K562 (cell line): ENCODE data around the gene TMEM205. TPM values are rescaled to one million over a fixed set of nuclear protein-coding genes. Genes with fewer than 3 reads are reported as not detected.
A peak's percentile ranks its signal among the peaks of the same experiment; 100 is the strongest.

Experiments used
- CBFA2T3 ChIP-seq: fragments of 450-650 bp; IDR thresholded peaks from 2 replicates; pipeline ENCODE4 v1.6.1; 2017
- HNRNPK ChIP-seq: fragments of 200-400 bp; formaldehyde crosslinking; IDR thresholded peaks from one replicate; pipeline ENCODE4 v1.6.1; 2018; ENCODE audit warnings: mild to moderate bottlenecking, low read depth, low read length; ENCODE audit not compliant: poor library complexity, severe bottlenecking
- ILF3 ChIP-seq: fragments of 450-650 bp; IDR thresholded peaks from 2 replicates; pipeline ENCODE4 v1.6.1; 2018; ENCODE audit warnings: antibody characterized with exemption, mild to moderate bottlenecking, moderate library complexity, borderline replicate concordance
- KLF1 ChIP-seq: fragments of 450-650 bp; IDR thresholded peaks from 2 replicates; pipeline ENCODE4 v1.6.1; 2016; ENCODE audit warnings: missing genetic modification characterization, missing compliant biosample characterization
- NFRKB ChIP-seq: fragments of 450-650 bp; IDR thresholded peaks from 2 replicates; pipeline ENCODE4 v1.6.1; 2016; ENCODE audit warnings: low read depth
- RAD21 ChIP-seq, 2 experiments: fragments of 250-450 bp in 1 of 2; fragments of 450-650 bp in 1 of 2; sonication (Bioruptor Pico) in 1 of 2; formaldehyde crosslinking in 1 of 2; IDR thresholded peaks in 1 of 2; conservative IDR thresholded peaks in 1 of 2; 2 replicates each; pipeline versions ENCODE4 v1.4.0 to v1.8.0; 2020 to 2022; ENCODE audit warnings: mild to moderate bottlenecking in 2 of 2, moderate library complexity in 1 of 2
- RBM25 ChIP-seq: fragments of 200-400 bp; formaldehyde crosslinking; IDR thresholded peaks from 2 replicates; pipeline ENCODE4 v1.6.1; 2018; ENCODE audit warnings: low read length, low read depth, moderate library complexity; ENCODE audit not compliant: severe bottlenecking
- RBM34 ChIP-seq: fragments of 200-400 bp; formaldehyde crosslinking; IDR thresholded peaks from 2 replicates; pipeline ENCODE4 v1.6.1; 2018; ENCODE audit warnings: low read length, borderline replicate concordance; ENCODE audit not compliant: insufficient read depth
- SAFB2 ChIP-seq: fragments of 200-400 bp; formaldehyde crosslinking; IDR thresholded peaks from 2 replicates; pipeline ENCODE4 v1.6.1; 2018; ENCODE audit warnings: borderline replicate concordance, low read length, low read depth, moderate library complexity; ENCODE audit not compliant: severe bottlenecking
- SMARCA5 ChIP-seq: fragments of 450-650 bp; IDR thresholded peaks from 2 replicates; pipeline ENCODE4 v1.6.1; 2016
- SNAPC5 ChIP-seq: fragments of 250-450 bp; sonication (Bioruptor Pico); IDR thresholded peaks from 2 replicates; pipeline ENCODE4 v1.8.0; 2021; ENCODE audit warnings: moderate library complexity, mild to moderate bottlenecking, inconsistent platforms
- SRF ChIP-seq, 2 experiments: fragments of 250-450, 450-650 bp in 1 of 2; sonication (Bioruptor Pico) in 1 of 2; sonication (generic) in 1 of 2; formaldehyde crosslinking; IDR thresholded peaks; 2 replicates each; pipeline versions ENCODE4 v1.5.0 to v1.5.1; 2020 to 2022; ENCODE audit warnings: mild to moderate bottlenecking in 1 of 2, missing genetic modification reagents in 1 of 2
- SRSF9 ChIP-seq: fragments of 200-400 bp; formaldehyde crosslinking; IDR thresholded peaks from 2 replicates; pipeline ENCODE4 v1.6.1; 2017; ENCODE audit warnings: low read depth, low read length, borderline replicate concordance
- XRCC4 ChIP-seq: IDR thresholded peaks from one replicate; pipeline ENCODE4 v1.6.1; 2011; ENCODE audit not compliant: insufficient read depth, insufficient read length; ENCODE audit errors: extremely low read depth
- ZFP36 ChIP-seq: fragments of 150-350 bp; IDR thresholded peaks from 2 replicates; pipeline ENCODE4 v1.6.1; 2018; ENCODE audit warnings: low read length, low read depth; ENCODE audit not compliant: partially characterized antibody
- ZNF24 ChIP-seq: fragments of 450-650 bp; IDR thresholded peaks from 2 replicates; pipeline ENCODE4 v1.6.1; 2016
- ZNF263 ChIP-seq: sonication (generic); formaldehyde crosslinking; IDR thresholded peaks from 2 replicates; pipeline ENCODE4 v1.8.0; 2022; ENCODE audit warnings: mild to moderate bottlenecking, missing genetic modification reagents, borderline replicate concordance
- ZNF316 ChIP-seq: fragments of 450-650 bp; IDR thresholded peaks from 2 replicates; pipeline ENCODE4 v1.6.1; 2016
- ZNF79 ChIP-seq: fragments of 250-450 bp; sonication (Bioruptor Pico); IDR thresholded peaks from 2 replicates; pipeline ENCODE4 v1.4.0; 2020; ENCODE audit warnings: low read depth, mild to moderate bottlenecking, moderate library complexity
- polyA plus RNA-seq, 8 experiments: library from polyadenylated mRNA; depleted of rRNA in 4 of 8; stranded (reverse) in 5 of 8; unstranded in 3 of 8; fragments of >200 nt; fragmentation: Nextera tagmentation in 2 of 8; fragmentation: Illumina TruSeq in 1 of 8; extraction: Ambion mirVana in 2 of 8; extraction: Trizol in 1 of 8; gene quantifications; 2 replicates each; pipeline versions ENCODE4 v1.2.1 to v1.2.3, GENCODE V29; 2011 to 2014; ENCODE audit warnings: inconsistent platforms in 1 of 8, missing spikeins in 1 of 8
- total RNA-seq, 7 experiments: library from RNA; depleted of rRNA in 6 of 7; stranded (reverse); fragments of >200 nt in 6 of 7; fragmentation: Illumina TruSeq in 2 of 7; extraction: Trizol in 2 of 7; gene quantifications; 2 replicates each; pipeline versions ENCODE4 v1.2.1 to v1.2.3, GENCODE V29; 2011 to 2021; ENCODE audit warnings: low replicate concordance in 1 of 7
- TF ChIP-seq, protein P1 (sequence below), 3 experiments: IDR thresholded peaks in 2 of 3; conservative IDR thresholded peaks in 1 of 3; 2 replicates each; pipeline ENCODE4 v1.5.1; 2011 to 2012; ENCODE audit warnings: low read length in 3 of 3, mild to moderate bottlenecking in 3 of 3, control low read depth in 2 of 3, improper control_type of control experiment in 1 of 3, inconsistent platforms in 1 of 3, low read depth in 1 of 3, mixed read lengths in 1 of 3, moderate library complexity in 1 of 3; ENCODE audit not compliant: insufficient read depth in 2 of 3
- TF ChIP-seq, protein P2 (sequence below): fragments of 250-450 bp; sonication (Bioruptor Pico); IDR thresholded peaks from 2 replicates; pipeline ENCODE4 v1.9.0; 2021; ENCODE audit warnings: mild to moderate bottlenecking, inconsistent platforms

Gene TMEM205
- total and polyA plus RNA-seq, 9 of the 15 experiments (the other 6 are each of a cell fraction or from before 2014, with no cell fraction given) = 21.3 to 81.5 (median 44.1) TPM

DNA sequence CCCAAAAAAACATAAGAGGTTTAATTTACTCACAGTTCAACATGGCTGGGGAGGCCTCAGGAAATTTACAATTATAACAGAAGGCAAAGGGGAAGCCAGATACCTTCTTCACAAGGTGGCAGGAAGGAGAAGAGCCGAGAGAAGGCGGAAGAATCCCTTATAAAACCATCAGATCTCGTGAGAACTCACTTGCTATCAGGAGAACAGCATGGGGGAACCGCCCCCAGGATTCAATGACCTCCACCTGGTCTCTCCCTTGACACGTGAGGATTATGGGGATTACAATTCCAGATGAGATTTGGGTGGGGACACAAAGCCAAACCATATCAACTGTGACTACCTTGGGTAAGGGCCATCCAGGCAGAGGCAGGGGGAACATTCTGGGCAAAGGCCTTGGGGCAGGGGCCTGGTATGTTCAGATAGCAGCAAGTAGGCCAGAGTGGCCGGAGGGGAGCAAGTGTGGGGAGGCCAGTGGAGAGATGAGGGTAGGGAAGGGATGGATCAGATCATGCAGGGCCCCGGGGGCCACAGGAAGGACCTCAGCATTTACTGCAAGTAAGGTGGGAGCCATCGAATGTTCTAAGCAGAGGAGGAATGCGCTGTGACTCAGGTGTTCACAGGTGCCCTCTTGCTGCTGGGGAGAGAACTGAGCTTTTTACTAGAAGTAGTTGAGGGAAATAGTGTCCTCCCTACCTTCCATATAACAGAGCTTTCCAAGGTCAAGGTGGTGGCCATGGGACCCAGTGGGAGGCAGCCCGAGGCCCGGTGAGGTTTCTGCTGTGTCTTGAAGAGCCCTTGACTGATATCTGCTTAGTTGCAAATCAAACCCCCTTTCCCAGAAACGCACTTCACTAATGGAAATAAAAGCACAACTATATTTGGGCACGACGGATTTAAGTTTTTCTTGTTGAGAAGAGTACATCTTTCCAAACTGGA is 24.6 kb downstream of the TMEM205 start (continued):
- TF ChIP-seq RAD21 (CRISPR knock-in tag; conservative IDR thresholded peaks at IDR 0.05 in 1 of 2, IDR thresholded peaks at IDR 0.05 in 1 of 2) (0 out of 4 replicates have a peak, but pooled peaks of 1 of the 2 experiments have one; percentile 8), HNRNPK (no peak), SRF (CRISPR knock-in tag; IDR thresholded peaks at IDR 0.05) (0 out of 4 replicates have a peak, but pooled peaks of 1 of the 2 experiments have one; percentile 11), SAFB2 (no peak), SMARCA5 (peak; percentile 44; the same call in 1 of the 2 replicates), ZNF24 (no peak), SRSF9 (no peak), RBM34 (no peak), ZNF316 (no peak), RBM25 (peak; percentile 76), SNAPC5 (CRISPR knock-in tag) (no peak), NFRKB (no peak), ILF3 (no peak), CBFA2T3 (0 out of 2 replicates have a peak, but pooled peaks have one; percentile 6), ZNF79 (CRISPR knock-in tag) (no peak), ZNF263 (CRISPR knock-in tag) (no peak), KLF1 (no peak), XRCC4 (no peak), ZFP36 (peak; percentile 69)
- TF ChIP-seq, protein P1, sequence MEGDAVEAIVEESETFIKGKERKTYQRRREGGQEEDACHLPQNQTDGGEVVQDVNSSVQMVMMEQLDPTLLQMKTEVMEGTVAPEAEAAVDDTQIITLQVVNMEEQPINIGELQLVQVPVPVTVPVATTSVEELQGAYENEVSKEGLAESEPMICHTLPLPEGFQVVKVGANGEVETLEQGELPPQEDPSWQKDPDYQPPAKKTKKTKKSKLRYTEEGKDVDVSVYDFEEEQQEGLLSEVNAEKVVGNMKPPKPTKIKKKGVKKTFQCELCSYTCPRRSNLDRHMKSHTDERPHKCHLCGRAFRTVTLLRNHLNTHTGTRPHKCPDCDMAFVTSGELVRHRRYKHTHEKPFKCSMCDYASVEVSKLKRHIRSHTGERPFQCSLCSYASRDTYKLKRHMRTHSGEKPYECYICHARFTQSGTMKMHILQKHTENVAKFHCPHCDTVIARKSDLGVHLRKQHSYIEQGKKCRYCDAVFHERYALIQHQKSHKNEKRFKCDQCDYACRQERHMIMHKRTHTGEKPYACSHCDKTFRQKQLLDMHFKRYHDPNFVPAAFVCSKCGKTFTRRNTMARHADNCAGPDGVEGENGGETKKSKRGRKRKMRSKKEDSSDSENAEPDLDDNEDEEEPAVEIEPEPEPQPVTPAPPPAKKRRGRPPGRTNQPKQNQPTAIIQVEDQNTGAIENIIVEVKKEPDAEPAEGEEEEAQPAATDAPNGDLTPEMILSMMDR (IDR thresholded peaks at IDR 0.05 in 2 of 3, conservative IDR thresholded peaks at IDR 0.05 in 1 of 3; ENCODE audit: insufficient read depth in 2 of 3, low read depth in 1 of 3, low read length in 3 of 3) = peak in 2 of 3 experiments; percentile 15 to 36; a peak in 2 of 6 replicates
- TF ChIP-seq, protein P2, sequence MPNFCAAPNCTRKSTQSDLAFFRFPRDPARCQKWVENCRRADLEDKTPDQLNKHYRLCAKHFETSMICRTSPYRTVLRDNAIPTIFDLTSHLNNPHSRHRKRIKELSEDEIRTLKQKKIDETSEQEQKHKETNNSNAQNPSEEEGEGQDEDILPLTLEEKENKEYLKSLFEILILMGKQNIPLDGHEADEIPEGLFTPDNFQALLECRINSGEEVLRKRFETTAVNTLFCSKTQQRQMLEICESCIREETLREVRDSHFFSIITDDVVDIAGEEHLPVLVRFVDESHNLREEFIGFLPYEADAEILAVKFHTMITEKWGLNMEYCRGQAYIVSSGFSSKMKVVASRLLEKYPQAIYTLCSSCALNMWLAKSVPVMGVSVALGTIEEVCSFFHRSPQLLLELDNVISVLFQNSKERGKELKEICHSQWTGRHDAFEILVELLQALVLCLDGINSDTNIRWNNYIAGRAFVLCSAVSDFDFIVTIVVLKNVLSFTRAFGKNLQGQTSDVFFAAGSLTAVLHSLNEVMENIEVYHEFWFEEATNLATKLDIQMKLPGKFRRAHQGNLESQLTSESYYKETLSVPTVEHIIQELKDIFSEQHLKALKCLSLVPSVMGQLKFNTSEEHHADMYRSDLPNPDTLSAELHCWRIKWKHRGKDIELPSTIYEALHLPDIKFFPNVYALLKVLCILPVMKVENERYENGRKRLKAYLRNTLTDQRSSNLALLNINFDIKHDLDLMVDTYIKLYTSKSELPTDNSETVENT (CRISPR knock-in tag) = no peak
